A673 (cell line): ENCODE results near the gene HIP1.

Experiments
- CTCF ChIP-seq: fragments of 300-800, 200-600 bp; sonication (generic); conservative IDR thresholded peaks from 2 replicates; pipeline ENCODE4 v1.5.1; 2017; ENCODE audit warnings: low read depth, mild to moderate bottlenecking, antibody characterized with exemption, low read length, moderate library complexity, mixed read lengths
- EZH2 ChIP-seq: fragments of 200-600 bp; sonication (generic); IDR thresholded peaks from 2 replicates; pipeline ENCODE4 v1.6.1; 2017; ENCODE audit warnings: borderline replicate concordance, low read depth, mild to moderate bottlenecking, mixed read lengths, antibody characterized with exemption, low read length; ENCODE audit not compliant: poor library complexity, severe bottlenecking

- TF ChIP-seq CTCF (no peak), EZH2 (no peak)
Observed at GRCh38 chr7:75732016-75732521, 6.7 kb downstream of the HIP1 start.
